ENCODE results near the gene KRTAP10-4.

DNA sequence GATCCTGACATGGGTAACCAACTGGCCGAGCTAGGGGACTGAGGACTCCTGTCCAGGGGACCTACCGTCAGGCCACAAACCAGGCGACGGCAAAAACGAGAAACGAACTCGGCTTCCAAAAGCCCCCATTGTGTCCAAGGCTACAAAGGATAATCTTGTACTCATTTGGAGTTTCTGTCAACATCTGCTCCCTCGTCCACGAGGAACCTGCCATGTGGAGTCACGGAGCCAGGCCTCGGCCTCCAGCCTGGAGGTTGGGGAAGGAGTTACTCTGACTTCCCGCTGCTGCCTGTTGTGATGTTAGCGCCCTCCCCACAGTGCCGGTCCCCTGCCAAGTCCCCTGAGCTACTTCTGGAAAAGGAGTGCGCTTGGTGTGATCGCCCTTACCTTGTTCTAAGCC, 40.8 kb upstream of the KRTAP10-4 start:
- no peak for TF ChIP-seq CTCF (conservative IDR thresholded peaks at IDR 0.05)
- no peak for TF ChIP-seq ZFX (IDR thresholded peaks at IDR 0.05)
